Frontal cortex (tissue), 4 donors: ENCODE data around the gene ARHGEF12. TPM values are rescaled to one million over a fixed set of nuclear protein-coding genes. Genes with fewer than 3 reads are reported as not detected.
A peak's percentile ranks its signal among the peaks of the same experiment; 100 is the strongest.

Experiments used
- DNase-seq, 2 donors: peaks; one replicate each; pipeline ENCODE4 v3.0.0; 2012; ENCODE audit warnings: low spot score in 2 of 2
- FAIRE-seq: peaks from 2 replicates; lab custom pipeline; 2012; peaks lifted over from hg19 to GRCh38; lab: Jason Lieb, UNC
- total RNA-seq: library from RNA; depleted of rRNA; stranded (reverse); fragments of >200 nt; gene quantifications from one replicate; pipeline ENCODE4 v1.2.3, GENCODE V29; 2014
- donor health status: control.
- donor health status: control.
- donor health status: control.

The ARHGEF12 gene
- total RNA-seq, 1 donor from 2014 or later: 202 TPM

DNA sequence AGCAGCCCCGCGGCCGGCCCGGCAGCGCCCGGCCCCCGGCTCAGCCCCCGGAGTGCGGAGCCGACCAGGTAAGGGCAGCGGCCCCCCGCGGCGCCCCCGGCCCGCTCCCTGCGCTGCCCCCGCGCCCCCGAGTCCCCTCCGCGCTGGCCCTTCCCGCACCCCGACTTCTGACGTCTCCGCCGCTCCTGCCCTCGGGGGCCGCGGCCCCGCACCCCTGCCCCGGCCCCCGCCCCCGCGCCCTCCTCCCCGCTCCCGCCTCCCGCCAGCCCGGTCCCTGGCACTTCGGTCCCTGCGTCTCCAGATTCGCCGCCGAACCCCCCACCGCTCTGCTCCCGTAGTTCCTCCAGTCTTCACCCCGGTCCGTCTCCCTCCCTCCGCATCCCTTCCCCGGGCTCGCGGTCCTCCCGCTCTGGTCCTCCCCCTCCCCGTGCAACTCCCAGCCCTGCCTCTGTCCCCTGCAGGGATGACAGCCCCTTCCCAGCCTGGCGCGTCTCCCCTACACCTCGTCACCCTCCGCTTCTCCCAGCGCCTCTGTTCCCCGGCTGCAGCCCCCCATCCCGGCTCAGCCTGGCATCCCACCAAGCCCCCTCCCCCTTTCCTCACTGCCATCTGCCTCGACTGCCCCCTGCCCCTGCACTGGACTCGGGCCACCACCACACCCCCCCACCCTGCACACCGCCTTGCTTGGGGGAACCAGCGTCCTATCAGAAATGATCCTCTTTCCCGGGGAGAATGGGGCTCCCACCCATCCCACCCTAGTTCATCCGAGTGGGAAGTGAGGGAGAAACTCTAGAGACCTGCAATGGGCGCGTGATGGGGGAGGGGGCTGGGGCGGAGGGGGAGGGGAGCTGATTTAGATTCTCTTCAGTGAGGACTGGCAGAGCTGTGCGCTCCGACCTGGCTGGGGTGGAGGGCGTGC is 175.9 kb downstream of the ARHGEF12 start:
- FAIRE-seq: no peak
- DNase-seq: peak; percentile 62 to 67

GRCh38 chr11:120512739-120513435 is 176.7 kb downstream of the ARHGEF12 start:
- FAIRE-seq: no peak
- peak; percentile 51 to 56 for DNase-seq

GRCh38 chr11:120513436-120514315 is 177.5 kb downstream of the ARHGEF12 start:
- no peak for FAIRE-seq
- DNase-seq: peak in 1 of 2 donors; percentile 44

DNA sequence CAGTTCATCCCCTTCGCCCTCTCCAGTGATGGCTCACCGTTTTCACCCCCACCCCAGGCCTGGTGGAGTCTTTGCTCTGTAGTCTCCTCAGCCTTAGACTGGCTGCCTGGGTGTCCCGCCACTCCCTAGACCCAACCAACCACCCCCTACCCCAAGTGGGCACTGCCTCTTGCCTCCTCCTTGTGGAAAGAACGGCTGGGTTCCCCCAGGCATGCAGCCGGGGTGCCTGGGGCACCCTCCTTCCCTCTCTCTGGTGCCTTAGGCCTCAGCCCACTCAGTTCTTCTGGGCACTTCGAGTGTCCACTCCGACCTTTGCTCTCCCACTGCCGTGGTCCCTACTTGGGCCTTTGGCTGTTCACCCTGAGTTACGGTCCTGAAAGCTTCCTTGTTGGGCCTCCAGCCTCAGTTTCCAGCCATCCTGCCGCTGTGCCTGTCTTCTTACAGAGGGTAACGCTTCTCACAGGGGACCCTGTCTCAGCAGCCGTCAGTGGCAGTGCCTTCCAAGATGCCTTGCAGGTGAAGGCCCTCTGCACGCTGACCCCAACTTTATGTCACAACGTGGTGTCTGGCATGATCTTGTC is 178.4 kb downstream of the ARHGEF12 start:
- no peak for DNase-seq
- no peak for FAIRE-seq

DNA sequence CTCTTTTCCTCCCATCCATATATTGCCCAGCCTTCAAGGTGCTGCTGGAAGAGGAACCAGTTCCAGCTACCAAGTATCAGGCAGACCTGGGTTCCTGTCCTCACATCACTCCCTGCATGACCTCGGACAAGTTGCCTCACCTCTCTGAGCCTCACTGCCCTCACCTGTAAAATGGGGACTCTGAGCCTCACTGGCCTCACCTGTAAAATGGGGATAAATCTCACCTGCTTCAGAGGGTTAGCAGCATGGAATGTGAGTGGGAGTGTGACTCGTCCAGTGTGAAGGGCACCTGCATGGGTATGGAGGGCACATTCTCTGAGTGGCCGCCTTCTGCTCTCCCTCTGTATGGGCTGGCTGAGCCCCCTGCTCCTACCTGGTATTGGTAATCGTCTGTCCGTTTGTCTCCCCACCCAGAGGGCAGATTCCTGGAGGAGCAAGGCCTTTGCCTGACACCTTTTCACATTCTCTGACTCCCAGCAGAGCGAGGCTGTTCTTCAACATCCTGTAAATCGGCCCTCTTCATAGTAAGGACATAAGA is 179.0 kb downstream of the ARHGEF12 start:
- DNase-seq (no peak), FAIRE-seq (no peak)

DNA sequence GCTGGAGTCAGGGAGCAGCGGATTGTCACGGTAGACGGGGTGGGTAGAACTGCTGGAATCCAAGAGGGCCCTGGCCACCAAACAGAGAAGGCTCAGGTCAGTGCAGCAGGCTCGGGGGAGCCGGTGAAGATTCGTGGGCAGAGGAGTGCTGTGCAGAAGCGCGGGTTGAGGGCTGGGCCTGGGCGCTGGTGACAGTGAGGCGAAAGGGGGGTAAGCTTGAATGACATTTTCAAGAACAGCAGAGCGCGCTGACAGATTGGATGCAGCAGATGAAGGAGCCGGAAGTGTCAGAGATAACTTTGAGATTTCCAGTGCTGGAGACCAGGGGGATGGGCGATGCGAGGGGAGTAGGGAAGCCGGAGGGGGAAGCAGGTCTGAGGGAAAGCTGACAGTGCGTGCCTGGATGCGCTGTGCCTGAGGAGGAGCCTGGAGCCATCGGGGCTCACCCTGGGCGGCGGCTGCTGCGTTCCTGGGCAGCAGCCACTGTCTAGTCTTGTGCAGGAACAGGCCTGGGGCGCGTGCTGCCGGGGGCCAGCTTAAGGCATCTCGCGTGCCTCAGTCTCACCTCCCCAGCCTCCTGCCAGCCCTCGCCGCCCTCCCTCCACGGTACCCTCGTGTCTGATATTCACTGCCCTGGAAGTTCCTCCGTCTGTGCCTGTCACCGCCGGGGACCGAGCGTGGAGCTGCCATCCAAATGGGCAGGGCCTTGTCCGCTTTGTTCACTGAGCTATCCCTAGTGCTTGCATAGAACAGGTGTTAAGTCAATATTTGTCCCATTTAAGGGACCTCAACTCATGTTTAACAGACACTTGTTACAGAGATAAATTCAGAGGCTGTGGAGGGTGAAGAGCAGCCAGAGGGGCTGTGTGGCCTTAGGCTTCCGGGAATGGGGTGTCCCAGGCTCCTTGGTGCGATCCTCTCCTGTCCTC is 180.5 kb downstream of the ARHGEF12 start:
- no peak for FAIRE-seq

GRCh38 chr11:120517390-120517761 is 181.2 kb downstream of the ARHGEF12 start:
- FAIRE-seq (no peak), DNase-seq (no peak)

More for the DNA sequence above, 180.5 kb downstream of the ARHGEF12 start:
- DNase-seq: no peak

DNA sequence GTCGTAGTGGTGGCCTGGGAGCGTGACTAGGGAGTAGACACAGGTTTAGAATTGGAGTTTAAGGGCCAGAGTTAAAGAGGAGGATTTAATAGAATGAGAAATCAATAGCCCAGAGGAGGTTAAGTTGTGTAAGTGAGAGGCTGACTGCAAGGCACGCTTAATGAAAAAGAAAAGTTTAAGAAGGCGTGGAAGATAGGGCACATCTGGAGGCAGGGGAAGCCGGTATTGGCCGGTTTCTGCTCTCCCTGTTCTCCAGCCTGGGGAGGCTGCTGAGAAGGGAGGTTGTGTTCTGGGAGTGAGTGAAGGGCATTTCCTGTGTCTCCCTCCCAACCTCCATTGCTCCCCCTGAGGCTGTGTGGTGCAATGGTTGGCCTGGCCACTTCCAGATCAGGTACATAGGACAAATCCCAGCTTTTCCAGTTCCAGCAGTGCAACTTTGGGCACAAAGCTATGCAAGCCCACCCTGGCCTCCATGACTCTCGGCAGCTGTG is 181.6 kb downstream of the ARHGEF12 start:
- DNase-seq: no peak
- FAIRE-seq: no peak

- DNase-seq: no peak
Observed at GRCh38 chr11:120518356-120518755, 182.1 kb downstream of the ARHGEF12 start.

DNA sequence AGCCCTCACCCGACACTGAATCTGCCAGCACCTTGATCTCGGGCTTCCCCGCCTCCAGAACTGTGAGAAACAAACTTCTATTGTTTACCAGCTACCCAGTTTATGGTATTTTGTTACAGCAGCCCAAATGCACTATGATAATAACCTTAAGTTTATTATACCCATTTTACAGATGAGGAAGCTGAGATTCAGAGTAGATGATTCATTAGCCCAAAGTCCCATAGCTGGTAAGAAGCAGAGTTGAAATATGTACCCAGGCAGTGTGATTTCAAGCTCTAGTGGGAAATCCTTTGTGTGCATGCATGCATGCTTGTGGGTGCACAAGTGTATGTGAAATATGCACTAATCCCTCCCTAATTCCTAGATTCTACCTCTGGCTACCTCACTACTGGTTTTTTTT is 183.3 kb downstream of the ARHGEF12 start:
- no peak for DNase-seq
- no peak for FAIRE-seq

More at GRCh38 chr11:120518356-120518755, 182.1 kb downstream of the ARHGEF12 start:
- FAIRE-seq: no peak

DNA sequence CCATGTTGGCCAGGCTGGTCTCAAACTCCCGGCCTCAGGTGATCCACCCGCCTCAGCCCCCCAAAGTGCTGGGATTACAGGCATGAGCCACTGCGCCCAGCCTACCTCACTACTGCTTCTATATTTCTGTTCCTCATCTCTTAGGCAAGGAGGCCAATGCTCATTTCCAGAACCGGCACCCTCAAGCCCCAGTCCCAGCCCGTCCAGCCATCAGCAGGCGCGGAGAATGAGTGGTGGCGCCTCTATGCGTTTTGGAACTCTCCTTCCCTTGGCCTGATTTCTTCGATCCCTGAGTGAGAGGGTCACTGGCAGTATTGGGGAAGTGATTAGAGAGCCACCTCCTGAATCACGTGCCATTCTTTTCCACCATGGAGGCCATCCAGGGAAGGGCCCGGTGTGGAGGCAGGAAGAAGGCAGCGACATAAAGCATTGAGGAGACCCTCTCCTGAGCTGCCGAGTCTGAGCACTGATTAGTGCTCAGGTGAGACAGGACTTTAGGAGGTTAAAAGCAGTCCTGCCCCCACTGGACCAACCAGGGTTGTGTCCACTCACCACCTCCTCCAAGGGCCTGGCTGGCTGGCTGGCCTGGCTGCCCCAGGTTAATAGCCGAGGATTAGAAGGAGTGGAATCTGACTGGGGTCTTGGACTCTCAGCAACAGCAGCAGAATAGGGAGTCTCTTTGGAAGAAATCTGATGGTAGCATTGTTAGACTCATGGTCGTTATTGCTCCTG is 184.0 kb downstream of the ARHGEF12 start:
- FAIRE-seq (no peak), DNase-seq (no peak)

GRCh38 chr11:120521176-120521575 is 185.0 kb downstream of the ARHGEF12 start:
- DNase-seq: no peak
- FAIRE-seq: no peak

DNA sequence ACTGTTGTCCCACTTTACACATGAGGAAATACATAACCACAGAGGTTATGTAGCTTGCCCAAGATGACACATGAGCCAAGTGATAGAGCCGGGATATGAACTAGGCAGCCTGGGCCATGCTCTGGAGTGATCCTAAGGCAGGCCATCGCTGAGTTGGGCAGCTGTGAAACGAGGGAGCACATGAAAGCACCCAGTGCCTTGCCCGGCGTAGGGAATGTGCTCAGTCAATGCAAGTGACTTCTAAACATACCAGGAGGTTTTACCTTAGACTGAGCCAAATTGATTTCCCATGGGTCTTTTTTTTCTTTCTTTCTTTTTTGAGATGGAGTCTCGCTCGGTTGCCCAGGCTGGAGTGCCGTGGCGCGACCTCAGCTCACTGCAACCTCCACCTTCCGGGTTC is 185.8 kb downstream of the ARHGEF12 start:
- DNase-seq (no peak), FAIRE-seq (no peak)

- FAIRE-seq: no peak
- no peak for DNase-seq
Observed at GRCh38 chr11:120522736-120523135, 186.5 kb downstream of the ARHGEF12 start.

DNA sequence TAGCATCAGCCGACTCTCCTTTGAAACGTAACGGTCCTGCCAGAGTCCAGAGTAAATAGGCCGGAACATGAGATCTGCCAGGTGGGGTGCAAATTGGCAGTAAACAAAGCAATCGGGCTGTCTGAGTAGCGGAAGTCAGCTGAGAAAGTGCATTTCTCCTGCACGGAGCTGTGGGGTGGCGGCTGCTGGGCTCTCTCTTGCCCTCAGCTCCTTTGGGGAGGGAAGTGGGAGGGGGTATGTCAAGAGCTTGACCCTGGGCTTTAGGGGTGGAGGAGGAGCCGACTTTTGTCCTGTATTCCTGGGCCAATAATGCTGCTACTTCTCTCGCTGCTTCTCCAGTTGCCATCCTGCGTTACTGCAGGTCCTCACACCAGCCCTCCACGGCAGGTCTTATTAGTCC is 187.0 kb downstream of the ARHGEF12 start:
- DNase-seq (no peak), FAIRE-seq (no peak)

DNA sequence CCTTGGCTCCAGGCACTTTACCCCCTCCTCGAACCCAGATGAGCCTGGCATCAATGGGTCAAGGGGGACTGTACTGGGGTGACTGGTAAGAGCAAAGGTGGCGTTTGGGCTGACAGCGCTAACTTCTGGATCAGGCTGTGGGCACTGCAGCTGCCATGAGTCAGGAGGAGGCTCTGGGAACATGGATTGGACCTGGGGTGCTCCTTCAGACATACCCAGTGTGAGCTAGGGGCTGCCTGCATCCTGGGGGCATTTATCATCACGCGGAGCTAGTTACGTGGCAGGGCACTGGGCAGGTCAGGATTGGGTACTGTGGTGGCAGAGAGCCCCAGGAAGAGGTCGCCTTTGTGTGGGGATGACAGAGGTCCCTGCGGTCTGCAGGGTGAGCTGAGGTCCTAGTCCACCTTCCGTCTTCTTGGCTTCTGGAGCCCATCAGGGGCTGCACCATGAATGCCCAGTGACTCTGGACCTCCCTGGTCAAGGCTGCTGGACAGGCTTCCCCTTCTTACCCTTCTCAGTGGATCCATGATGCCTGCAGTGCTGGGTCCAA is 188.4 kb downstream of the ARHGEF12 start:
- no peak for FAIRE-seq
- DNase-seq: no peak
